Astrocyte (in vitro differentiated cells and primary cell): ENCODE data around the gene SLC38A4.

ENCODE experiments used
- CTCF ChIP-seq: IDR thresholded peaks from 2 replicates; pipeline ENCODE4 v1.5.1; 2011; ENCODE audit warnings: low read depth, mild to moderate bottlenecking, inconsistent platforms, low read length, moderate library complexity; ENCODE audit not compliant: insufficient read depth
- EZH2 ChIP-seq: IDR thresholded peaks from 2 replicates; pipeline ENCODE4 v1.6.1; 2012; ENCODE audit warnings: mild to moderate bottlenecking, low read length, inconsistent platforms; ENCODE audit not compliant: insufficient read depth

GRCh38 chr12:46794593-46795190 is 31.1 kb downstream of the SLC38A4 start:
- TF ChIP-seq CTCF (no peak), EZH2 (no peak)
